ENCODE data around the gene GGACT.

The GGACT gene

GRCh38 chr13:100611678-100612492 lies 23.3 kb upstream of the GGACT start:
- H3K4me3 ChIP-seq (replicated peaks; ENCODE audit: low read depth, low read length) = no peak overlapping the region
- DNase-seq (ENCODE audit: low read depth) = no peak
- no peak for TF ChIP-seq CTCF (IDR thresholded peaks at IDR 0.05; ENCODE audit: low read length, missing control alignments)

- TF ChIP-seq CTCF (IDR thresholded peaks at IDR 0.05; ENCODE audit: low read length, missing control alignments) = no peak
- no peak for DNase-seq (ENCODE audit: low read depth)
Measured at GRCh38 chr13:100610391-100611347, 22.1 kb upstream of the GGACT start.

GRCh38 chr13:100608906-100609305 lies 20.3 kb upstream of the GGACT start:
- no peak for TF ChIP-seq CTCF (IDR thresholded peaks at IDR 0.05; ENCODE audit: low read length, missing control alignments)
- H3K4me3 ChIP-seq (replicated peaks; ENCODE audit: low read depth, low read length) = no peak overlapping the region
- peak; percentile 22 for DNase-seq (ENCODE audit: low read depth)

More at GRCh38 chr13:100610391-100611347, 22.1 kb upstream of the GGACT start:
- H3K4me3 ChIP-seq (replicated peaks; ENCODE audit: low read depth, low read length) = no peak overlapping the region

GRCh38 chr13:100608489-100608888 lies 19.9 kb upstream of the GGACT start:
- TF ChIP-seq CTCF (IDR thresholded peaks at IDR 0.05; ENCODE audit: low read length, missing control alignments) = no peak
- no peak overlapping the region for H3K4me3 ChIP-seq (replicated peaks; ENCODE audit: low read depth, low read length)
- no peak for DNase-seq (ENCODE audit: low read depth)

DNA sequence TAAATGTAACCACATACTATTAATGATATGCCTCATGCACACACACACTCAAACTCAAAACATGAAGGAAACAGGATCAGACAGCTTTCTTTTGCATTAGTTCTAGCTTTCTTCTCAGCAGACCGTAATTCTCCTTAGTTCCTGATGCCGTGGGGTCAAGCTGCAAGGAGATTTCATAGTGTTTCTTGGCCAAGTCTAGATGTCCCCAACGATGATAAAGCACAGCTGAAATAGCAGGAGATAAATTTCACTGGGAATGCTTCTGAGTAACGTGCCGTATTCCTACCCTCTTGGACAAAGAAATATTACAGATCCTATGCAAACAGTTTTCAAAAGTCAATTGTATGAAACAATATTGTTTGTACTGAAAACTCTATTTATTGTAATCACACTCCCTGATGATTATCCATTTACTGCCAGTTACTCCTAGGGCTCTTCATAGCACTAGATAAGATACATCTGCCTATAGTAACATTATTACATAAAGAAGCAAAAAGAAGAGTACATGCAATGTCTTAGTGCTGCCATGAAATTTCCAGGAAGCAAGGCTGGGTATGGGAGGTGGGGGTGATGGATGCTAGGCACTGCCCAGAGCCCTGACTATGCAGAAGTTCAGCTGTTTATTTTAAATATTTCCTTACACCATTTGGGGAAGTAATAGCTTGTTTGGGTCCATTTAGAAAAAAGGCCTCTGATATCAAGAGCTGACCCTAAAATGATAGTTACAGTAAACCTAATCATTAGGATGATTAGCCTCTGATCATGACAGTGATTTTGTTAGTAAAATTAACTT lies 16.5 kb upstream of the GGACT start:
- no peak for TF ChIP-seq CTCF (IDR thresholded peaks at IDR 0.05; ENCODE audit: low read length, missing control alignments)
- no peak for DNase-seq (ENCODE audit: low read depth)
- H3K4me3 ChIP-seq (replicated peaks; ENCODE audit: low read depth, low read length) = no peak overlapping the region

- DNase-seq (ENCODE audit: low read depth) = no peak
- no peak for TF ChIP-seq CTCF (IDR thresholded peaks at IDR 0.05; ENCODE audit: low read length, missing control alignments)
- no peak overlapping the region for H3K4me3 ChIP-seq (replicated peaks; ENCODE audit: low read depth, low read length)
Measured at GRCh38 chr13:100602493-100603111, 14.0 kb upstream of the GGACT start.

Data from fibroblast of pulmonary artery (primary cell).